ENCODE data around the gene TTI1. TPM values are rescaled to one million over a fixed set of nuclear protein-coding genes. Genes with fewer than 3 reads are reported as not detected.

The TTI1 gene
- total RNA-seq, 2 experiments from 2014 or later = 21.7 to 23.1 TPM

DNA sequence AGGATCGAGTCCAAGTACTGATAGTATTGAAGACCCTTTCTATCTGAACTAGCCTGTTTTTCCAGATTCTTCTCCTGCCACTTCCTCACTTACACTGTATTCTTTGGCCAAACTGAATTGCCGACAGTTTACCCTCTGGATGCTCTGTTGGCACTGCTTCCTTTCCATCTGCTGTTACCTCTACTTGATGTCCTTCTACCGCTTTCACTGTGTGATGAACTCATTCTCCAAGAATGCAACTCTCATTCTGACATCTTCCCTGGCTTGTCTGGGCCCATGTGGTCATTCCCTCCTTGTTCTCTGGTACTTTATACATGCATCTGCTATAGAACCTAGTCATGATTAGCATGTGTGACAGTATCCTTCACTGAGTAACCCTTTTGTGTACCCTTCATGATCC lies 16.5 kb upstream of the TTI1 start:
- POLR2A ChIA-PET = interaction anchor here (3.5 kb wide), 1 partner anchor 16 kb away, joined by 13 read pairs; the partner anchor contains the start of genes RPRD1B and TTI1
- Mint-ChIP-seq H3K4me1 (peaks cover 23% of the 10 kb centered on the region), H3K36me3 (ENCODE audit: low read depth) (peaks cover 49% of the 10 kb centered on the region), H3K9me3 (no peaks in the 10 kb centered on the region), H3K4me3 (no peak overlapping the region), H3K27ac (no peak overlapping the region), H3K27me3 (no peaks in the 10 kb centered on the region)
- no peak for DNase-seq
- CTCF ChIA-PET = interaction anchor here (0.9 kb wide), 1 partner anchor 172 kb away, joined by 4 read pairs; no protein-coding TSS in a partner anchor

DNA sequence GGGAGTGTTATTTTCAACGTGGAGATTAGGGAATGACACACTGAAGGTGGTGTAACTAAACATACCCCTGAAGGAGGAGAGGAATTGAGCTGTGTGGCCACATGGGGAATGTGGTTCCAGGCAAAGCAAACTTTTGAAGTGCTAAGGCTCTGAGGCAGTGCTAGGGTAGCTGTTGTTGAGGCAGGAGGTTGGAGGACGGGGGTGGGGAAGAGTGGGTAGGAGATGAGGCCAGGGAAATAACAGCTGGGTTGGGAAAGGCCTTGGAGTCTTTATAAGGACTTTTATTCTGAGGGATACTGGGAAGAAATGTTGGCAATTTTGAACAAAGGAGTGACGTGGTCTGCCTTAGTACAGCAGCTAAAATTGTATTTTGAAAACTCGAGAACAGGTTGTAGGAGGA lies 13.3 kb upstream of the TTI1 start:
- CTCF ChIA-PET = interaction anchor here (1.1 to 1.4 kb wide), 2 partner anchors 11 to 13 kb away, joined by 4 read pairs; partner anchors contain the start of genes RPRD1B and TTI1
- no peak overlapping the region for H3K27ac Mint-ChIP-seq
- H3K4me3 Mint-ChIP-seq = no peak overlapping the region
- H3K4me1 Mint-ChIP-seq = peaks cover 25% of the 10 kb centered on the region
- no peak for DNase-seq
- peaks cover 63% of the 10 kb centered on the region for H3K36me3 Mint-ChIP-seq (ENCODE audit: low read depth)
- H3K27me3 Mint-ChIP-seq = no peaks in the 10 kb centered on the region
- POLR2A ChIA-PET = interaction anchor here (1.5 kb wide), 1 partner anchor 13 kb away, joined by 4 read pairs; the partner anchor contains the start of genes RPRD1B and TTI1
- no peaks in the 10 kb centered on the region for H3K9me3 Mint-ChIP-seq

DNA sequence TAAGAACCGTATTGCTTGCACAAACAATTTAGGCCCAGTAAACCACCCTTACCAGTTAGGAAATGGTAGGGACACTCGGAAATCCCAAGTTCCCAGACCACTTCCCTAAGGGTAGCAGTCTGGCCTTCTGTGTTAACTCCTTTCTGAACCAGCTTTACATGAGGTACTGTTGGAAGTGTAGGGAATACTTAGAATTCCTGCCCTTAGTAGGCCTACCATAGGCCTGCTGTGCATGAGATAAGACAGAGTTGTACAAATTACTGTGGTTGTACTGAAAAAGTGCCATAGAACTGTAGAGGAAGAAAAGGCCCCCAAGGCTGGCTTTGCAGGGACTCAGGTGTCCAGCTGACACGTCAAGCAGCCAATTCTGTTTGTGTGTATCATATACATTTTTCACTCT lies 11.4 kb upstream of the TTI1 start:
- peaks cover 63% of the 10 kb centered on the region for H3K36me3 Mint-ChIP-seq (ENCODE audit: low read depth)
- no peaks in the 10 kb centered on the region for H3K27me3 Mint-ChIP-seq
- CTCF ChIA-PET = no interaction called here

DNA sequence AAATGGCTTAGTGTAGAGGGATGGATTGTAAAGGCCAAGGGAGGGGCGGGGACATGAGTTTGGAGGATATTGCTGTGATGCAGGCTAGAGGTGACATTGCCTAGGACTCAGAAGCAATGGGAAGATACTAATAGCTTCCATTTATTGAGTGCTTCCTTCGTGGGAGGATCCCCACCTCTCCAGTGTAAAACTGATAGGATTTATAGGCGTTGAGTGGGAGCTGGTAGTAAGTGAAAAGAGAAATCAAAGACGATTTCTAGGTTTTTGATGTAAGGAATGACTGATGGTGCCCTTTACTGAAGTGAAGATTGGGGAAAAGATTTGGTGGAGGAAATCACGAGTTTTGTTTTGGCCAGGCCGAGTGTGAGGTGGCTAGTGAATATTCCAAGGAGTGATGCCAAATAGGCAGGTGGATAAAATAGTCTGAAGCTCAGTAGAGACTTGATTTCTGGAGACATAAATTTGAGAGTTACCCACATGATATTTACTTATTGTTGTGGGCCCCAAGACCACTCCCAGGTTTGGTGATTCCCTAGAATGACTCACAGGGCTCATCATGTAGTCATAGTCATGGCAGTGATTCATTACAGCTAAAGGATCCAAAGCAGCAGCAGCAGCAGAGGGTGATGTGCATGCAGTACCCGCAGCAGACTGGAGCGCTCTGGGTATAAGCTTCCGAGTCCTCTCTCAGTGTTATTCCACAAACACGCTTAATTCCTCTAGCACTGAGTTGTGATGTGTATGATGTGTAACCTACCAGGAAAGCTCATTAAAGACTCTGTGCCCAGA lies 10.4 kb upstream of the TTI1 start:
- Mint-ChIP-seq H3K9me3 (no peaks in the 10 kb centered on the region), H3K27ac (no peak overlapping the region), H3K36me3 (ENCODE audit: low read depth) (peaks cover 57% of the 10 kb centered on the region), H3K4me1 (peaks cover 15% of the 10 kb centered on the region), H3K4me3 (no peak overlapping the region), H3K27me3 (no peaks in the 10 kb centered on the region)
- CTCF ChIA-PET = no interaction called here
- POLR2A ChIA-PET = interaction anchor here (3.3 kb wide), 1 partner anchor 10 kb away, joined by 19 read pairs; the partner anchor contains the start of genes RPRD1B and TTI1
- no peak for DNase-seq

More for the DNA sequence above, 11.4 kb upstream of the TTI1 start:
- Mint-ChIP-seq H3K4me1 (peaks cover 17% of the 10 kb centered on the region), H3K9me3 (no peaks in the 10 kb centered on the region), H3K27ac (no peak overlapping the region), H3K4me3 (no peak overlapping the region)
- POLR2A ChIA-PET = interaction anchor here (3.3 kb wide), 1 partner anchor 11 kb away, joined by 19 read pairs; the partner anchor contains the start of genes RPRD1B and TTI1
- DNase-seq = no peak

DNA sequence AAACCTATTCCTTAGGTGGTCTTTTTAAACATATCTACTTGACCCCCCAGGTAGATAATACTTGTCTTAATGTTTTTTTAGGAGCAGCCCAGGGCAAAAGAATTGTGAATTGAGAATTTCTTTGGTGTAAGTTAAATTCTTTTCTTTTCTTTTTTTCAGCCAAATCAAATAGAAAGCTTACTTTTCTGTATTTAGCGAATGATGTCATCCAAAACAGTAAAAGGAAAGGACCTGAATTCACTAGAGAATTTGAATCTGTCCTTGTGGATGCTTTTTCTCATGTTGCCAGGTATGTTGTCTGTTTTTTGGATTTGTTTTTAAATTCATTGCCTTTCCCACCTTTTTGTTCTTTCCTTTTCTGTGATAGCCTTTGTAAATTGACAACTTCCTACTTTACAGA lies 7.0 kb upstream of the TTI1 start:
- Mint-ChIP-seq H3K9me3 (no peaks in the 10 kb centered on the region), H3K4me3 (no peak overlapping the region), H3K36me3 (ENCODE audit: low read depth) (peaks cover 55% of the 10 kb centered on the region), H3K27me3 (no peaks in the 10 kb centered on the region), H3K27ac (no peak overlapping the region), H3K4me1 (peaks cover 35% of the 10 kb centered on the region)
- POLR2A ChIA-PET = no interaction called here
- CTCF ChIA-PET = interaction anchor here (1.0 to 1.7 kb wide), 2 partner anchors 16 to 18 kb away, joined by 4 read pairs; no protein-coding TSS in a partner anchor
- DNase-seq = no peak

DNA sequence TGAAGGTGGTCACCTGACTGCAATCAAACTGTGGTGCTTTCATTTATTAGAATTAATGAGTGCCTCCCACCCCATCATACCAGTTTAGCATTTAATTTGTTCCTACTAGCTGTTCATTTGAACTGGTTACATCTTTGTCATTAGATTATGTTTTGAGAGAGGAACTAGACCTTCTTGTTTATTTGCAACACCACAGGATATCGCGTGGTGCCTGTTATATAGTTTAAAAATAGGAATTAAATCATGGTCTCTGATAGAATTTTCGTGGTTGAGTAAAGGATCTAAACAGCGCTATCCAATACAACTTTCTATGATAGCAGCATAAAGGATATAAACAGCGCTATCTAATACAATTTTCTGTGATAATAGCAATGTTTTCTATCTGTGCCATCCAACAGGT lies 3.1 kb upstream of the TTI1 start:
- peaks cover 43% of the 10 kb centered on the region for H3K36me3 Mint-ChIP-seq (ENCODE audit: low read depth)
- no peaks in the 10 kb centered on the region for H3K27me3 Mint-ChIP-seq
- H3K27ac Mint-ChIP-seq = no peak overlapping the region
- POLR2A ChIA-PET = interaction anchor here (0.7 to 1.0 kb wide), 3 partner anchors 12 to 18 kb away, joined by 3 to 4 read pairs (median 3); no protein-coding TSS in a partner anchor
- H3K9me3 Mint-ChIP-seq = no peaks in the 10 kb centered on the region
- H3K4me1 Mint-ChIP-seq = peaks cover 53% of the 10 kb centered on the region
- H3K4me3 Mint-ChIP-seq = no peak overlapping the region
- no peak for DNase-seq
- CTCF ChIA-PET = interaction anchor here (0.6 kb wide), 2 partner anchors 94 to 1053 kb away, joined by 3 read pairs; no protein-coding TSS in a partner anchor

DNA sequence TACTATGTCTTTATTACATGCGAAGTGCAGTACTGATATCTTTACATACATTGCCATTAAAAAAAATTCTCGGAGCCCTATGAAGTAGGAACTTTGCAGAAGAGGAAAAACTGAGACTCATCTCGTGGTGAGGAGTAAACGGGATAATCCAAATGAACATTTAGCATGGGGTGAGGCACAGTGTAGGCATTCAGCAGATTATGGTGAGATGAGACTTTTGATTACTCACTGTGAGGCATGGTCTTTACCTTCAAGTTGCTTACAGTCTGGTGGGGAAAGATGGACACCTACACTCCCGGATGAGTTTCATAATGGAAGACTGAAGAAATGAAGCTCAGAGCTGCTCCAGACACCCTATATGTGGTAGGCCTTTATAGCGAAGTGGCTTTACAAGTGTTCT lies 1.7 kb upstream of the TTI1 start:
- peaks cover 39% of the 10 kb centered on the region for H3K36me3 Mint-ChIP-seq (ENCODE audit: low read depth)
- H3K27ac Mint-ChIP-seq = peak overlapping the region; percentile 97
- ChIA-PET POLR2A (interaction anchor here (1.1 to 2.3 kb wide), 3 partner anchors 9 to 411 kb away, joined by 3 to 19 read pairs (median 4); no protein-coding TSS in a partner anchor), CTCF (interaction anchor here (2.5 kb wide), 1 partner anchor 23 kb away, joined by 11 read pairs; no protein-coding TSS in a partner anchor)
- H3K9me3 Mint-ChIP-seq = no peaks in the 10 kb centered on the region
- H3K27me3 Mint-ChIP-seq = no peaks in the 10 kb centered on the region
- H3K4me1 Mint-ChIP-seq = peaks cover 61% of the 10 kb centered on the region
- no peak for DNase-seq
- H3K4me3 Mint-ChIP-seq = peak overlapping the region; percentile 95

- Mint-ChIP-seq H3K9me3 (peaks cover 2% of the 10 kb centered on the region), H3K27ac (peak overlapping the region; percentile 97), H3K36me3 (ENCODE audit: low read depth) (peaks cover 46% of the 10 kb centered on the region), H3K4me1 (peaks cover 68% of the 10 kb centered on the region), H3K27me3 (no peaks in the 10 kb centered on the region), H3K4me3 (peak overlapping the region; percentile 95)
- POLR2A ChIA-PET = interaction anchor here (1.0 to 3.0 kb wide), 28 partner anchors 10 to 938 kb away, joined by 3 to 28 read pairs (median 4); partner anchors contain the start of genes MROH8, RALGAPB, RBL1 and RPN2
- CTCF ChIA-PET = interaction anchor here (1.4 to 2.5 kb wide), 4 partner anchors 12 to 470 kb away, joined by 3 to 11 read pairs (median 4); no protein-coding TSS in a partner anchor
- DNase-seq = no peak
Observed at GRCh38 chr20:38034108-38034649, 923 bp upstream of the TTI1 start.

DNA sequence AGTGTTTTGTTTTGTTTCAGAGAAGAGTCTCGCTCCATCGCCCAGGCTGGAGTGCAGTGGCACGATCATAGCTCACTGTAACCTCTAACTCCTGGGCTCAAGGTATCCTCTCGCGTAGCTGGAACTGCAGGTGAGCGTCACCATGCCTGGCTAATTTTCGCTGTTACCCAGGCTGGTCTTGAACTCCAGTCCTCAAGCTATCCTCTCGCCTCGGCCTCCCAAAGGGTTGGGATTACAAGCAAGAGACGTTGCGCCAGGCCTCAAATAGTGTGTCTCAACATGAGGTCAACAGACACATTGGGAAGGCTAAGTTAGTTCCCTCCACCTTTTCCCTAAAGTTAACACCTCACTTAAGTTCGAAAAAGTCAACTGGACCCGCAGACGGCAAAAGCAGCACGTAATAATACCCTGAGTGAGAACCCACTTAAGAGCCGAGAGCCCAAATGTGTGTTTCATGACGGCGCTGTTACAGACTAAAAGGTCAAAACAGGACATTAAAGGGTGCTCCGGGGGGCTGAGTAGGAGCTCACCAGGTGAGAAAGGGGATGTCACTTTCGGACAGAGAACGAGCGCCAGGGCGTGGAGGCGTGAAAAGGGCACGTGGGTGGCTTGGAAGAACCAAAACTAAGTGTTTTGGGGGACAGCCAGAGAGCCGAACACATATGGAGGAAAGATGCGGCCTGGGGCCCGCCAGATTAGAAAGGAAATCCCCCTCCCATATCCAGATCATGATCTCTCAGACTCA lies 499 bp downstream of the TTI1 start:
- no peaks in the 10 kb centered on the region for H3K27me3 Mint-ChIP-seq
- DNase-seq = no peak
- peaks cover 76% of the 10 kb centered on the region for H3K4me1 Mint-ChIP-seq

GRCh38 chr20:38031957-38032356 lies 1.3 kb downstream of the TTI1 start:
- DNase-seq = no peak
- Mint-ChIP-seq H3K36me3 (ENCODE audit: low read depth) (peaks cover 49% of the 10 kb centered on the region), H3K4me3 (peak overlapping the region; percentile 95), H3K4me1 (peaks cover 69% of the 10 kb centered on the region), H3K9me3 (peaks cover 2% of the 10 kb centered on the region), H3K27ac (peak overlapping the region; percentile 97), H3K27me3 (no peaks in the 10 kb centered on the region)
- POLR2A ChIA-PET = interaction anchor here (1.8 to 3.0 kb wide), 2 partner anchors 10 to 25 kb away, joined by 7 to 28 read pairs; no protein-coding TSS in a partner anchor
- CTCF ChIA-PET = interaction anchor here (2.2 kb wide), 1 partner anchor 40 kb away, joined by 4 read pairs; no protein-coding TSS in a partner anchor

More for the DNA sequence above, 499 bp downstream of the TTI1 start:
- H3K36me3 Mint-ChIP-seq (ENCODE audit: low read depth) = peaks cover 54% of the 10 kb centered on the region
- peaks cover 2% of the 10 kb centered on the region for H3K9me3 Mint-ChIP-seq
- H3K27ac Mint-ChIP-seq = peak overlapping the region; percentile 97
- peak overlapping the region; percentile 95 for H3K4me3 Mint-ChIP-seq
- POLR2A ChIA-PET = interaction anchor here (1.0 to 3.0 kb wide), 27 partner anchors 9 to 1567 kb away, joined by 3 to 28 read pairs (median 5); partner anchors contain the start of genes MROH8, RALGAPB, RPN2 and SNHG17
- CTCF ChIA-PET = interaction anchor here (0.8 to 2.5 kb wide), 5 partner anchors 13 to 468 kb away, joined by 3 to 11 read pairs (median 4); no protein-coding TSS in a partner anchor

DNA sequence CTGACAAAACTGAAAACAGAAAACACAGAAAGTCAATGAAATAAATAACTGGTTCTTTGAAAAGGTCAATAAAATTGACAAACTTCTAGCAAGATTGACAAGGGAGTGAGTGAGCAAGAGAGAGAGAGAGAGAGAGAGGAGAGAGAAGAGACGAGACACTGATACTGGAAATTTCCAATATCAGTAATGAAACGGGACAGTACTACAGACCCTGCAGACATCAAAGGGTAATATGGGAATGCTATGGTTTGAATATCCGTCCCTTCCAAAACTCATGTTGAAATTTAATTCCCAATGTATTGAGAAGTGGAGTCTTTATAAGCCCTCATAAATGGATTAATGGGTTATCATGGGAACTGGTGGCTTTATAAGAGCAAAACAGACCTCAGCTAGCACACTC lies 3.8 kb downstream of the TTI1 start:
- Mint-ChIP-seq H3K9me3 (peaks cover 2% of the 10 kb centered on the region), H3K4me1 (peaks cover 48% of the 10 kb centered on the region), H3K4me3 (no peak overlapping the region), H3K27ac (no peak overlapping the region), H3K27me3 (no peaks in the 10 kb centered on the region), H3K36me3 (ENCODE audit: low read depth) (peaks cover 41% of the 10 kb centered on the region)
- no peak for DNase-seq
- CTCF ChIA-PET = interaction anchor here (0.9 to 1.1 kb wide), 2 partner anchors 8 to 22 kb away, joined by 3 read pairs; no protein-coding TSS in a partner anchor
- POLR2A ChIA-PET = no interaction called here

DNA sequence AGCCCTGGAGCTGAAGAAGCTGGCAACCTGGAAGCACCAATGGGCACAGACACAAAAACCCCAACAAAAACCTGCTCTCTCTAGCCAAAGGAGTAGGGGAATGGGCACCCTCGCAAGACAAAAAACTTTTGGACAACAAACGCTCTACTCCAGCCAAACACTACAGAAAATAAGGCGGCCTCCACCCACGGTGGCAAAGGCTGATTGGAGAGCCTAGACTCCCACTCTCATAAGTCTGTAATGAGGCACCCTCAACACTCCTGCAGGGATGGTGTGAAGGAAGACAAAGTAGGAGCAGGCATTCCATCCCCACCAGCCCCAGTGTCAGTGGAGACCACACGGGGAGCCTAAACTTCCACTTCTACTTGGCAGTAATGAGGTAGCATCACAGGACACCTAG lies 8.8 kb downstream of the TTI1 start:
- H3K36me3 Mint-ChIP-seq (ENCODE audit: low read depth) = peaks cover 24% of the 10 kb centered on the region
- H3K4me3 Mint-ChIP-seq = no peak overlapping the region
- peaks cover 2% of the 10 kb centered on the region for H3K9me3 Mint-ChIP-seq
- CTCF ChIA-PET = interaction anchor here (0.6 kb wide), 1 partner anchor 474 kb away, joined by 4 read pairs; no protein-coding TSS in a partner anchor
- no peak overlapping the region for H3K27ac Mint-ChIP-seq
- POLR2A ChIA-PET = no interaction called here
- peaks cover 18% of the 10 kb centered on the region for H3K4me1 Mint-ChIP-seq
- DNase-seq = no peak
- H3K27me3 Mint-ChIP-seq = no peaks in the 10 kb centered on the region

Measured in activated CD4-positive, alpha-beta memory T cell treated with anti-CD3 and anti-CD28 coated beads, Interleukin-2, amount 10 ng/mL, durations not matched to agents 7 days and 5 days (primary cell).